Dermis microvascular lymphatic vessel endothelial cell (primary cell): ENCODE measurements around the gene EXD3. TPM values are rescaled to one million over a fixed set of nuclear protein-coding genes. Genes with fewer than 3 reads are reported as not detected.

Experiments
- DNase-seq, 2 donors: peaks; one replicate each; pipeline versions ENCODE4 v3.0.0 to v3.0.0-alpha.2; 2010; ENCODE audit warnings: low read depth in 2 of 2
- total RNA-seq: library from RNA; depleted of rRNA; stranded (reverse); fragments of >200 nt; gene quantifications from 2 replicates; pipeline ENCODE4 v1.2.1, GENCODE V29; 2014

The EXD3 gene
- total RNA-seq, 1 donor from 2014 or later, result 12.2 TPM

DNA sequence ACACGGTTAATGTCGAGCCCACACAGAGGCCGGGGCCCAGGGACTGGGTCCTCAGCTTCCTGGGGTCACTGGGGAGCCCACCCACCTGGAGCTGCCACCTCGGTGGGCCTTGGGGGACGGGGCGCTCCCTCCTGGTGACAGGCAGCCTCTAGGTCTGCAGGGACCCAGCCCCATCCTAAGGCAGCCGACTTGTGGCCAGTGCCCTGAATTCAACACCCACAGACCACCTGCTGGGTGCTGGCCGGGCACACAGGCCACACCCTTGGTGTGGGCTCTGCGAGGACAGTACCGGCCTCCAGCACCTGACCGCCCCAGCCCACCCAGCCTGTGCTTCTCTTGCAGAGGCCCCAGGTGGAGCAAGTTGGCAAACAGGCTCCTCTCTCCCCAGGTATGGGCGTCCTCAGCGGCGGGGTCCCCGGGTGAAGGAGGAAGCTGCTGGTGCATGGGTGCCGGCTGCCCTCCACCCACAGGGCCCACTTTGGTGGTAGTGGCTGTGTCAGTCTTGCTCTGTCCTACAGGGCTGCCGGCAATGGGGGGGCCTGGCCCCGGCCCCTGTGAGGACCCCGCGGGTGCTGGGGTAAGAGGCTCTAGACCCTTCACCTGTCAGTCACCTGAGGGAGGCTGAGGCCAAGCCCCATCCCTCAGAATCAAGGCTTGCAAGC is 9.9 kb upstream of the EXD3 start:
- DNase-seq, result no peak

DNA sequence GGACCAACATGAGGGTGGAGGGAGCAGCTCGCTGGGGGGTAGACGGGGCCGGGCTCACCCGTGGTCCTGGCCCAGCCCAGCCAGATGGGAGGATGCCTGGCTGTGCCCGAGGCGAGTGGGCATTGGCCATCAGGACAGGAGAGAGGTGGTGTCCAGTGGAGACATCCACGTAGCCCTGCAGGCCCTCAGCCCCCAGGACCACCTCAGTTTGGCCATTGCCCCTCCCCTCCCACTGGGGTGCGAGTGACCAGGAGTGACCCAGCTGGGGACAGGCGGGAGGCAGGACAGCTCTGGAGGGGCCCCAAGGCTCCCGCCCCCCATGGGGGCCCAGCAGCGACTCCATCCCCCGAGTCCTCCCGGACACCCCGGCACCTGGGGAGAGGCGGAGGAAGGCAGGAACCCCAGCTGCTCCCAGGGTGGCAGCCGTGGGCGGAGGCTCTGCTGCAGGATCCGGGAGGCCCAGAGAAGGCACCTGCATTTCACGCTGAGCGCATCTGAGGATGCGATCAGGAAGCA is 8.5 kb upstream of the EXD3 start:
- no peak for DNase-seq

DNA sequence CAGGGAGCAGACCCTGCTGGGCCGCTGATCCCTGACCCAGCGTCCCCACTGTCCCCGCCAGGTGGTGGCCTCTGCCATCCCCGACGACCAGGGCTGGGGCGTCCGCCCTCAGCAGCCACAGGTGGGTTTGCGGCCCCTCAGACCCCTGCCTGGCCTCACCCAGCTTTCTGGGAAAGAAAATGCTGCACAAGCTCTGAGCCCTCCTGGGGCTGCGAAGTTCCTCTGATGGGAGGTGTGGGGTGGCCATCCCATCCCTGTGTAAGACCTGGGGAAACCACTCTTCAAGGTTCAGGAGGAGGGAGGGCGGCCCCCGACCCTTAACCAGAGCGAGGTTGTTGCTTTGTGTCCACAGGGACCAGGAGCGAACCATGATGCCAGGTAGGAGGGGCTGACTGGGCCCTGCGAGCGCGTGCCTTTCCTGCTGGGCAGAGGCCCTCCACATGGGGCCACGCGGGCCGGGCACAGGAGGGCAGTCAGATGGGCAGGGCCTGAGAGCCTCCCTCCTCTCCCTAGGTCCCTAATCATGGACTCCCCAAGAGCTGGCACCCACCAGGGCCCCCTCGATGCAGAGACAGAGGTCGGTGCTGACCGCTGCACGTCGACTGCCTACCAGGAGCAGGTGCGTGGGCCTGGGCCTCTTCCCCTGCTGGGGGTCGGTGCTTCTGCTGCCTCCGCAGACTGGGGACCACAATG is 7.9 kb upstream of the EXD3 start:
- no peak for DNase-seq

- no peak for DNase-seq
Observed at GRCh38 chr9:137429974-137430722, 7.2 kb upstream of the EXD3 start.

DNA sequence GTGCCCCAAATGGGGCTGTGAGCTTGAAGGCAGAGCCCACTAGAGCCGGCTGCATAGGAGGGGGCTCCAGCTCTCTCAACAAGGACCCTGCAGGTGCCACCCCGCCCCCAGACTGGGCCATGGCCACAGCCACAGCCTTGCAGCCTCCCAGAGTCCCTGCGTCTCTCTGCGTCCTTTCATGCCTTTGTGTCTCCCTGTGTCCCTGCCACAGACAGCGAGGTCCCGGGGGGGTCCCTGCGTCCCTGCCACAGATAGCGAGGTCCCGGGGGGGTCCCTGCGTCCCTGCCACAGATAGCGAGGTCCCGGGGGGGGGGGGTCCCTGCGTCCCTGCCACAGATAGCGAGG is 6.6 kb upstream of the EXD3 start:
- no peak for DNase-seq

- no peak for DNase-seq
Observed at GRCh38 chr9:137428841-137429545, 6.0 kb upstream of the EXD3 start.

- no peak for DNase-seq
Observed at GRCh38 chr9:137428311-137428630, 5.3 kb upstream of the EXD3 start.

GRCh38 chr9:137427454-137428310 is 4.7 kb upstream of the EXD3 start:
- DNase-seq, result no peak

DNA sequence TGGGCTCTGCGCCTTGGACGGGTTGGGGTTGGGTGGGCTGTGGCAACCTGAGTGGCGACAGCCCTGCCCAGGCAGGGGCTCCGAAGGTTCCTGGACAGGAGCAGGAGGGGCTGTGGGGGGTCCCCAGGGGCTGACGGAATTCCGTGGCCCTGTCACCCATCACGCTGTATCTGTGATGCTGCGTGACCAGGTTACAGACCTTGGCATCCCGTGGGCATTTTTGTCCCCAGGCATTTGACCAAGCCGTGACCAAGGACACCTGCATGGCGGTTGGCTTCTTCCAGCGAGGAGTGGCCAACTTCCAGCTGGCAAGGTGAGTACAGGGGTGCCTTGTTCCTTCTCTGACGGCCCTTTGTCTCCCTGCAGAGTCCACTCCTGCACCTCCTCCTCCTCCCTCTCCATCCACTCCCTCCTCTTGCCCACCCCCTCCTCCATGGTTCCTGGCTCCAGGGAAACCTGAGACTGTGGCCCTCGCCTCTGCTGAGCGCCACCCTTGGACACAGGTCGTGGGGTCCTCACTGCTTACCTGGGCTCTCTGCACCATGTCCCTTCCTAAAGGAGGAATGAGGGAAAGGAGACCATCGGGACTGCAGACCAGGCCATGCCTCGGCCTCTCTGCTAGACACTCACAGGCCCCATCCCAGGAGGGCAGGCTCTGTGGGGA is 3.2 kb upstream of the EXD3 start:
- DNase-seq, result no peak

- peak in 1 of 2 donors; percentile 29 for DNase-seq
Observed at GRCh38 chr9:137423514-137424291, 741 bp upstream of the EXD3 start.

GRCh38 chr9:137421838-137422603 is 941 bp downstream of the EXD3 start:
- DNase-seq, result peak in 1 of 2 donors; percentile 24

DNA sequence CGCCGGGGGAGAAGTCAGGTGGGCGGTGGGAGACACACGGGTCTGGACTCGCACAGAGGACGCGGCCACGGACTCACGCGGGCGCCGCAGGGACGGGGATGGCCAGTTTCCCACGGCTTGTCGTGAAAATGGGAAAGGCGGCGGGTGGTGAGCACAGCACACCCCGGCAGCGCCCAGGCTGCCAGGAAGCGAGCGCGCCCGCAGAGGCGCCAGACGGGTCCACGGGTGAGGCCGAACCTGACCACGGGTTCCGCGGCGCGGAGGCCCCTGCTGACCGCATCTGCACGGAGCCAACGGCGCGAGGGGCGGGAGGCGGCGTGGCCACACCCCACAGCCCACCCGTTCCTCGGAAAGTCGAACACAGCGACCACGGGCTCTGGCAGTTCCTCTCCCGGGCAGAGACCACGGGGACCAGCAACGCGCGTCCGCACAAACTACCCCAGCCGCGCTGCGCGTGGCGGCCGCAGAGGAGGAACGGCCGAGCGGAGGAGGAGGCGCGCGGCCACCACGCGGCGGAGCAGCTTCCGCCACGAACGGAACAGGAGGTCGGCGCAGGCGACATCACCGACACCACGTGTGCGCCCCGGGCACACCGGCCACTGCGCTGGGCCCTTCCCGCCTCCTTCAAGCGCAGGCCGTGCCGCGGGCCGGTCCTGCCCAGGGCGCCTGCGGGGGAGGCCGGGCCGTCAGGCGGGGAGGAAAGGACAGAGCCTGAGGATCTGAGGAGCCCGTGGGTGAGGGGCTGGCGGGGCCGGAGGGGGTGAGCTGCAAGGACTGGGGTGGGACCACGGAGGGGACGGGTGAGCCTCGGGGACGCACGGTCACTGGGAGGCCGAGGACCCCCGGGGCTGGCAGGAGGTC is 5.6 kb downstream of the EXD3 start:
- DNase-seq, result peak in 1 of 2 donors; percentile 56

GRCh38 chr9:137416563-137417151 is 6.3 kb downstream of the EXD3 start:
- no peak for DNase-seq

DNA sequence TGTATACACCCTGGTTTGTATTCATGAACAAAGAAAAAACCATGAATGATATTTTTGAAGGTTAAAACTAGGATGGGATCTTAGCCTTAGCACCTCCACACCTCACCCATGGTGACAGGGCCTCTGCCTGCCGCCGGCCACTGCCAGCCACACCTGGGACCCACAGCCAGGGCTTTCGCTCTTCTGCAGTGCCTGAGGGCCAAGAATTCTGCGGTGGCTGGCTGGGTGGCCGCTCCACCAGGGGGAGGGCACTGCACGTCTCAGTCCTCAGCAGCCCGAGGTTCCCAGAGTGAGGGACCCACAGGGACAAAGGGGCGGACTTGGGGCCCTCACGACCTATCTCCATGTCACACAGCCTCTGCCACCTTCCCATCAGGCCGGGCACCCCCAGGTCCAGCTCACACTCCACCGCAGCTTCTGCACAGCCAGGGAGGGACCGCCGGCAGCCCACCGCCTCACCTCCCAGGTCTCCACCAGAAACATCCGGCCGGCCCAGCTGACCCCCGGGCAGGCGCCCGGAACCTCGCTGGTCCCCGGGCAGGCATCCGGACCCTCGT is 6.9 kb downstream of the EXD3 start:
- DNase-seq, result no peak

- no peak for DNase-seq
Observed at GRCh38 chr9:137415451-137415850, 7.5 kb downstream of the EXD3 start.

DNA sequence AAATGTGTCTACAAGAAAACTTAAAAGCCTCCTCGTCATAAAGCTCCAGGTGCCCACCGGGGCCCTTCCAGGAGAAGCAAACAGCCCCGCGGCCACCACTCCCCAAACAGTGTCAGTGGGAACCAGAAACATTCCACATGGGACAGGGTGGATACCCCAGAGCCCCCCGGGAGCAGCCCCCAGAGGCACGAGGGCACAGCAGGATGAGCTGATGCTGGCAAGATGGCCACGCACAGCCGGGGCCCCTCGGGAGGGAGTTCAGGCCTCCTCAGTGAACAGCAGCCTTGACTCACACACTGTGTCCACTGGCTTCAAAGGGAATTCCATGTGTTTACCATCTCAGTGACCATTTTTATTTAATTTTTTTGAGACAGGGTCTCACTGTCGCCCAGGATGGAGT is 10.5 kb downstream of the EXD3 start:
- no peak for DNase-seq

DNA sequence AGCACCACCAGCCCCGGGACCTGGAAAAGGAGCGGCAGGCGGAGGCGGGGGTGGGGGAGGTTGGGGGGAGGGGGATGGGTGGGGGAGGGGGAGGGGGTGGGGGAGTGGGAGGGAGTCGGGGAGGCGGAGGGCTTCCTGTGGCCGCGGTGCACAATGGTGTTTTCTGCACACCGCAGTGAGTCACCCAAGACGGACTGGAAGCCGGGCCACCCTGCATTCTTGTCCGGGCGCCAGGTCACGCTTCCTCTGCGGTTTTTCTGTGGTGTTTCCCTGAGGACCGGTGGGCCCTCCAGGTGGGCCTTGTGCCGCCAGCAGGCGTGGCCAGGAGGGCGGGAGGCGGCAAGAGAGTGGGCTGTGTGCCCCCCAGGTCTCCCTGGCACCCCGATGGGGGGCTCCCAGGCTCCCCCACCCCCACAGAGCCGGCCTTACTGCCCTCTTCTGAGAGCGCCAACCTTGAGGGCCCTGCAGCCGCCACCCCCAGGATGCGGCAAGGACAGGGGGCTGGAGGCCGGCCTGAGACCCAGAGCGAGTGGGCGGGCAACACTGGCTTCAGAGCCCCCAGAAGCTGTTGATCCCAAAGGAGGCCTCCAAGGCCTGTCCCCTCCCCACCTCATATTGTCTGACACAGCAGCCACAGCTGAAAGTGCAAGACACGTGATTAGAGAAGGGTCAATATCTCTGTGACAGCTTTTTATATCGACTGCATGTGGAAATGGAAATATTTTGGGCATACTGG is 11.1 kb downstream of the EXD3 start:
- peak; percentile 82 to 98 for DNase-seq
